ENCODE measurements around the gene RAC3.

The RAC3 gene

DNA sequence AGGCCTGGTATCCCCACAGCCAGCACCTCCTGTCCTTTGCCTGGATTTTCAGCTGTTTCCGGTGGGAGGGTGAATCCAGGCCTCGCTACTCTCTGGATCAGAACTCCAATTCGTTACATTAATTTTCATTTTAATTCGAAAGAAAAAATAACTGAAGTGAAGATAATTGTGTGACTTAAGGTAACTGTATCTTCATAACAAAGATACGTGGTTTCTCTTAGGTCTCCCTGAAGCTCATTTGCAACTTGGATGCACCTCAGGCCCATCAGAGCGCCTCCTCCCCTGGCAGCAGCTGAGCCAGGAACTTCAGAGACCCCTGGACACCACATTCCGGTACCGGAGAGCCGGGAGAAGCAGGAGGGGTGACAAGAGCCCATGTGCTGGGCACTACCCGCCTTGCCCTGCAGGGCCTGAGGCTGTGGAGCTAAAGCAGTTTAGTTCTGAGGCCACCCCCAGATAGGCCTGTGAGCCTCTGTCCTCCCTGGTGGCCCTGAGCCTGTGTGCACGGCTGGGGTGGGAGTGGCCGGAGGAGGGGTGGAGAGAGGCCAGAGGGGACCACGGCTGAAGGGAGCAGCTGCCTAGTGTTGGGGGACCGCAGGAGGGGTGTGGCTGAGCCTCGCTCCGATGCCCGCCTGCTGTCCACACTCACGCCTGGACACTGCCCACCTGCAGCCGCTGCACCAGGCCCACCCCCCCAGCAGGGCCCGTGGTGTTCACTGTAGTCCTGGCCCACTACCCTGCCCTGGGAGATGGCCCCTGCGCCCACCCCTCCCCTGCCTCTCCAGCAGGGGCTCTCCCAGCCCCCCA, 45.5 kb downstream of the RAC3 start:
- H3K4me3 ChIP-seq (ENCODE audit: low read depth in 1 of 2, low read length in 2 of 2): no peak overlapping the region
- no peak overlapping the region for H3K27ac ChIP-seq (ENCODE audit: low read depth, low read length)
- no peak overlapping the region for H3K9ac ChIP-seq (ENCODE audit: low read depth in 1 of 2, low read length in 2 of 2)

DNA sequence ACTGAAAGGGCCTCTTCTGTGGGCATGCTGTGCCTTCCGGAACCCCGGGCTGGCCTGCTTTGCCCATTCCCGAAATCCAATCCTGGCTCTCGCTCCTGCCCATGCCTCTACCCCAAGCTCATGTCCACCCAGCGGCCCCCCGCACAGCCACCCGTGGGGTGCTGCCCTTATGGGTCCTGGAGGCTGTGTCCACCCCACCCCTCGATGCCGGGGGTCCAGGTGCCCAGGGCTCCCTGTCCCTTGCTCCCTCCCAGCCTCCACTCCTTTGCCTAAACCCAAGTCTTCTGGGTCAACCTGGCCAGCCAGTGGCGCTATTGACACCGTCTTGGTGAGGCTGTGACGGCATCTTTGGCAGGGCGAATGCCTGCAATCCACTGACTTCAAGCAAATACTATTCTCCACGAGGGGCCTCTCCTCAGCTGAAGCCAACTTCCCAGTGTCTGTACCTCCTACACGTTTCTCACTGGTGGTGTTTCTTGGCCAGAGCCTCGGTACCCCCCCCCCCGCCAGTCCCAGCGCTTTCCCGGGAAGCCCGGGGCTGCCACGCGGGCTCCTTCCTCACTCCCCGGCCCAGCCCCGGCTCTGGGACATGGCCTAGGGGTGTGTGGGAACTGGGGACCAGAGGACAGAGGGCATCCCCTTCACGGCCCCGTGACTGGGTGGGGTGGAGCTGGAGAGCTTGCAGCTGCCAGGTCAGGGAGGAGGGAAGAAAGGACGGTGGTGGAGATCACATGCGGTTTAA, 46.3 kb downstream of the RAC3 start:
- H3K27me3 ChIP-seq (ENCODE audit: control insufficient read depth in 1 of 2, insufficient read depth in 2 of 2, low read length in 2 of 2): no peaks in the 10 kb centered on the region
- H3K4me3 ChIP-seq (ENCODE audit: low read depth in 1 of 2, low read length in 2 of 2): no peak overlapping the region
- H3K36me3 ChIP-seq (ENCODE audit: control insufficient read depth in 1 of 2, insufficient read depth in 2 of 2, low read length in 2 of 2): peaks cover 19 to 47% of the 10 kb centered on the region in 2 donors
- H3K9ac ChIP-seq (ENCODE audit: low read depth in 1 of 2, low read length in 2 of 2): no peak overlapping the region
- H3K9me3 ChIP-seq (ENCODE audit: control insufficient read depth in 1 of 2, low read length in 2 of 2): no peaks in the 10 kb centered on the region
- H3K27ac ChIP-seq (ENCODE audit: low read depth, low read length): no peak overlapping the region
- no peaks in the 10 kb centered on the region for H3K4me1 ChIP-seq (ENCODE audit: control insufficient read depth in 1 of 2, insufficient read depth in 2 of 2, low read length in 2 of 2)

More for the DNA sequence above, 45.5 kb downstream of the RAC3 start:
- peaks cover 16 to 39% of the 10 kb centered on the region in 2 donors for H3K36me3 ChIP-seq (ENCODE audit: control insufficient read depth in 1 of 2, insufficient read depth in 2 of 2, low read length in 2 of 2)
- H3K27me3 ChIP-seq (ENCODE audit: control insufficient read depth in 1 of 2, insufficient read depth in 2 of 2, low read length in 2 of 2): no peaks in the 10 kb centered on the region
- no peaks in the 10 kb centered on the region for H3K4me1 ChIP-seq (ENCODE audit: control insufficient read depth in 1 of 2, insufficient read depth in 2 of 2, low read length in 2 of 2)
- H3K9me3 ChIP-seq (ENCODE audit: control insufficient read depth in 1 of 2, low read length in 2 of 2): no peaks in the 10 kb centered on the region

DNA sequence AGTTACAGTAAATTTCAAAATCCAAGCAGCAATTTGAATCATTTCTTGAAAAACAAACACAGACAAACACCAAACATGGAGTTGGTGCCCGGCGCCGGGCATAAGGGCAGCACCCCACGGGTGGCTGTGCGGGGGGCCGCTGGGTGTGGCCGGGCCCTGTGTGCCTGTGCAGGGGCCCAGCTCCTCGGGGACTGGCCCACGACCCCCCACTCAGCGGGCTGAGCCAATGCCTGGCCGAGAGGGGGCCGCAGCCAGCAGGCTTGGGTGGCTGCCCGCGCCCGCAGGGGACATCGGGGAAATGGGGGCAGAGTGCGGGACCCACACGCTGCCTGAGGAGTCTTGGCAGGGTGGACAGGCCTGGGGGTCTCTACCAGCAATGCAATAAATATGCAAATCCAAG, 47.0 kb downstream of the RAC3 start:
- Histone ChIP-seq H3K27me3 (ENCODE audit: control insufficient read depth in 1 of 2, insufficient read depth in 2 of 2, low read length in 2 of 2) (no peaks in the 10 kb centered on the region), H3K36me3 (ENCODE audit: control insufficient read depth in 1 of 2, insufficient read depth in 2 of 2, low read length in 2 of 2) (peaks cover 23 to 54% of the 10 kb centered on the region in 2 donors), H3K4me3 (ENCODE audit: low read depth in 1 of 2, low read length in 2 of 2) (no peak overlapping the region), H3K9me3 (ENCODE audit: control insufficient read depth in 1 of 2, low read length in 2 of 2) (no peaks in the 10 kb centered on the region), H3K27ac (ENCODE audit: low read depth, low read length) (no peak overlapping the region), H3K4me1 (ENCODE audit: control insufficient read depth in 1 of 2, insufficient read depth in 2 of 2, low read length in 2 of 2) (no peaks in the 10 kb centered on the region), H3K9ac (ENCODE audit: low read depth in 1 of 2, low read length in 2 of 2) (no peak overlapping the region)

DNA sequence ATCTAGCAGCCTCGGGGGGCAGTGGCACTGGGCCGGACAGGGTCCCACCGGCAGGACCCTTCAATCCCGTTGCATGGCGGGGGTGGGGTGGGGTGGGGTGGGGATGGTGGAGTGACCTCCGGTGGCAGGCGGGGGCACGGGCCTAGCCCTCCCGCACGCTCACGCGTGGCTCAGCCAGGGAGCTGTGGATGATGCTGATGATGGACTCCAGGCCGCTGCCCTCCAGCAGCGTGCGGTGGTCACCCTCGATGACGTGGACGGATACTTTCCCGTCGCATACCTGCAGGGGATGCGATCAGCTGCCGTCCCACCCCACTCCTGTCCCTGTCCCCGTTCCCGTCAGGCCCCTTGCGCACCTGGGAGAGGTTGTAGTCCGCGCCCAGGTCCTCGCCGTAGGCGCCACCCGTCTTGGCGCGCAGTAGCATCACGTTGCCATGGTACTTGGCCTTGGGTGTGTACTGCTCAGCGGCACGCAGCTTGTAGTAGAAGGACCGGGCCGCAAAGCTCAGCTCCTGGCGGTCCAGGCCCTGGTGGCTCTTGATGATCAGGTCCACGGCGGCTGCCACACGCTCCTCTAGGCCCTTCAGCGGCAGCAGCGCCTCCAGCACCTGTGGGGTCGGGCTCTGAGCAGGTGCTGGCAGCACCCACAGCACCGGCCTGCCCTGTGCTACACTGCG, 47.7 kb downstream of the RAC3 start:
- no peak overlapping the region for H3K27ac ChIP-seq (ENCODE audit: low read depth, low read length)
- peaks cover 23 to 61% of the 10 kb centered on the region in 2 donors for H3K36me3 ChIP-seq (ENCODE audit: control insufficient read depth in 1 of 2, insufficient read depth in 2 of 2, low read length in 2 of 2)

DNA sequence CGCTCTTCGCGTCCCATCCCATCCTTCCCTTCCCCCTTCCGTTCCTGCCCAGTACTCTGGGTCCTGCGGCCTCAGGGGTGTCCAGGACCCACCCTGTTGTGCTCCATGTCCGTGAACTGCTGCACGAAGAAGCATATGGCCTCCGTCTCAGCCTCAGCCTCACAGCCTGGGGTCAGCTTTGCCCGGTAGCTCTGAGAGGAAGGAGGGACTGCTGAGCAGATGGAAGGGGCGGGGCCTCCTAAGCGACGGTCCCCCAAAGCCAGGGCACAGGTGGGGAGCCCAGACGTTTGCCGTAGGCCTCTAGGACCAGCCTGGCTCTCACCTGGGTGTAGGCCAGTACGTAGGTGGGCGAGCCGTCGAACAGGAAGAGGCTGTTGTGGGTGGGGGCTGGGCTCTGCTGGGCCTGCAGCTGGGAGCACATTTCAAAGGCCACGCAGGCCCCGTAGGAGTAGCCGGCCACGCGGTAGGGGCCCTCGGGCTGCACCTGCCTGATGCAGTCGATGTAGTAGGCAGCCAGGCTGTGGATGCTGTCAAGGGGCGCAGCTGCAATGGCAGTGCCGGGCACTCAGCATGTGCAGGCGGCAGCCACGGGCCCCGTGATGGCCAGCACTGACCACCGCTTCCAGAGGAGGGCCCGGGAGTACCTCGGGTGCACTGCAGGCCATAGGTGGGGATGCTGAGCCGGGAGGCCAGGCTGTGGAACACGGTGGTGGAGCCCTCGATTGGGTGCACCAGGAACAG, 48.7 kb downstream of the RAC3 start:
- Histone ChIP-seq H3K9me3 (ENCODE audit: control insufficient read depth in 1 of 2, low read length in 2 of 2) (no peaks in the 10 kb centered on the region), H3K4me3 (ENCODE audit: low read depth in 1 of 2, low read length in 2 of 2) (no peak overlapping the region), H3K4me1 (ENCODE audit: control insufficient read depth in 1 of 2, insufficient read depth in 2 of 2, low read length in 2 of 2) (no peaks in the 10 kb centered on the region), H3K9ac (ENCODE audit: low read depth in 1 of 2, low read length in 2 of 2) (no peak overlapping the region), H3K36me3 (ENCODE audit: control insufficient read depth in 1 of 2, insufficient read depth in 2 of 2, low read length in 2 of 2) (peaks cover 23 to 71% of the 10 kb centered on the region in 2 donors), H3K27me3 (ENCODE audit: control insufficient read depth in 1 of 2, insufficient read depth in 2 of 2, low read length in 2 of 2) (no peaks in the 10 kb centered on the region), H3K27ac (ENCODE audit: low read depth, low read length) (no peak overlapping the region)

More for the DNA sequence above, 47.7 kb downstream of the RAC3 start:
- no peaks in the 10 kb centered on the region for H3K4me1 ChIP-seq (ENCODE audit: control insufficient read depth in 1 of 2, insufficient read depth in 2 of 2, low read length in 2 of 2)
- H3K4me3 ChIP-seq (ENCODE audit: low read depth in 1 of 2, low read length in 2 of 2): no peak overlapping the region
- H3K9ac ChIP-seq (ENCODE audit: low read depth in 1 of 2, low read length in 2 of 2): no peak overlapping the region
- H3K9me3 ChIP-seq (ENCODE audit: control insufficient read depth in 1 of 2, low read length in 2 of 2): no peaks in the 10 kb centered on the region
- no peaks in the 10 kb centered on the region for H3K27me3 ChIP-seq (ENCODE audit: control insufficient read depth in 1 of 2, insufficient read depth in 2 of 2, low read length in 2 of 2)

DNA sequence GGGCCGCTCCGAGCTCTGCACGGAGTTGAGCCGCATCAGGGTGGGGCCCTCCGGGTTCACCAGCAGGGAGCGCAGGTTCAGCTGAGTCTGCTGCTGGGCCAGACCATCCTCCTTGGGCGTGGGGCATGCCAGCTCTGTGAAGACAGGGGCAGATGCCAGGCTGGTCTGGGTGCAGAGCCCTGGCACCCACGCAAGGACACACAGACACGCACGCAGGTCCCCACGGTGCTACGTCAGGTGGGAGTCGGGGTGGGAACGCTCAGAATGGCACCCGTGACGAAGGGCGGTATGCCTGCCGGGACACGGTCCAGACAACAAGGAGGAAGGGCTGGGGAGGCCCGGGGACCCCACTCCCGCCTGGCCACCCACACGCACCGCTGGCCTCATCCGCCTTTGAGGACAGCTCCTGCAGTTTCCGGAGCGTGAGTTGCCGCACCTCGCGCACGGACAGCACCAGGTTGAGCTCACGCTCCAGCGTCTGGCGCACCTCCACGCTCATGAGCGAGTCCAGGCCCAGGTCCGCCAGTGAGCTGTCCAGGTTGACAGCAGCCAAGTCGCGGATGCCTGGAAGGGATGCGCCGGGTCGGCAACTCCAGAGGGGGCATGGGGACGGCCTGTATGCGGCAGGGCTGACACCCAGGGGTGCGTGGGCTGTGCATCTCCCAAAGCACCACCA, 49.4 kb downstream of the RAC3 start:
- peaks cover 23 to 77% of the 10 kb centered on the region in 2 donors for H3K36me3 ChIP-seq (ENCODE audit: control insufficient read depth in 1 of 2, insufficient read depth in 2 of 2, low read length in 2 of 2)

DNA sequence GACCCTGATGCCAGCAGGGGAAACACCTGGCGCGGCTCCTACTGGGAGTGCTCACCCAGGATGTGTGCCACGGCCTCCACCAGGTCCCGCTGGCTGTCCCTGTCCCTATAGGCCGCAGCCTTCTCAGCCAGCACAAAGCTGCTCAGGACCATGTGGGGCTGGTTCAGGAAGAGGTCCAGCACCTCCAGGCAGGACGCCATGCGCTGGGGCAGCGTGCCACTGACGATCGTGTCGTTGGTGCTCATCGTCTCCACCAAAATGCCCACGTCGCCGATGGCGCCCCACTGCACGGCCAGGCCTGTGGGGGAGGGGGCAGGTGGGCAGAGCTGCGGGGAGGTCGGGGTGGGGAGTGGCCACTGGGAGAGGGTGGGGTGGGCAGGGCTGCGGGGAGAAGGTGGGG, 50.1 kb downstream of the RAC3 start:
- no peak overlapping the region for H3K9ac ChIP-seq (ENCODE audit: low read depth in 1 of 2, low read length in 2 of 2)
- no peaks in the 10 kb centered on the region for H3K9me3 ChIP-seq (ENCODE audit: control insufficient read depth in 1 of 2, low read length in 2 of 2)
- H3K27me3 ChIP-seq (ENCODE audit: control insufficient read depth in 1 of 2, insufficient read depth in 2 of 2, low read length in 2 of 2): no peaks in the 10 kb centered on the region
- H3K4me1 ChIP-seq (ENCODE audit: control insufficient read depth in 1 of 2, insufficient read depth in 2 of 2, low read length in 2 of 2): no peaks in the 10 kb centered on the region
- H3K36me3 ChIP-seq (ENCODE audit: control insufficient read depth in 1 of 2, insufficient read depth in 2 of 2, low read length in 2 of 2): peaks cover 23 to 83% of the 10 kb centered on the region in 2 donors
- no peak overlapping the region for H3K4me3 ChIP-seq (ENCODE audit: low read depth in 1 of 2, low read length in 2 of 2)
- no peak overlapping the region for H3K27ac ChIP-seq (ENCODE audit: low read depth, low read length)

More for the DNA sequence above, 49.4 kb downstream of the RAC3 start:
- Histone ChIP-seq H3K9me3 (ENCODE audit: control insufficient read depth in 1 of 2, low read length in 2 of 2) (no peaks in the 10 kb centered on the region), H3K27me3 (ENCODE audit: control insufficient read depth in 1 of 2, insufficient read depth in 2 of 2, low read length in 2 of 2) (no peaks in the 10 kb centered on the region), H3K4me3 (ENCODE audit: low read depth in 1 of 2, low read length in 2 of 2) (no peak overlapping the region), H3K9ac (ENCODE audit: low read depth in 1 of 2, low read length in 2 of 2) (no peak overlapping the region), H3K27ac (ENCODE audit: low read depth, low read length) (no peak overlapping the region), H3K4me1 (ENCODE audit: control insufficient read depth in 1 of 2, insufficient read depth in 2 of 2, low read length in 2 of 2) (no peaks in the 10 kb centered on the region)

DNA sequence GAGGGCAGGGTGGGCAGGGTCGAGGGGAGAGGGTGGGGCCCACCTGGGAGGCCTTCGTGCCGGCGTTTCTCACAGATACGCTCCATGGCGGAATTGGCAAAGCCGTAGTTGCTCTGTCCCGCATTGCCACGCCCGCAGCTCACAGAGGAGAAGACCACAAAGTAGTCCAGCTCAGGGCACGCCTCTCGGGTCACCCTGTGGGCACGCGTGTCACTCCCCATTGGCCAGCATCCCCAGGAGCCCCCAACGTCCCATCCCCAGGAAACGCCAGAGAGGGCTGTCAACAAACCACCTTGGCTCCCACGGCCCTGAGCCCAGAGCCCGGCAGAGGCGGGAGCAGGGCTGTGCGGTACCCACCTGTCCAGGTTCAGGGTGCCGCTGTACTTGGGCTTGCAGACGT, 50.5 kb downstream of the RAC3 start:
- no peaks in the 10 kb centered on the region for H3K9me3 ChIP-seq (ENCODE audit: control insufficient read depth in 1 of 2, low read length in 2 of 2)
- H3K4me1 ChIP-seq (ENCODE audit: control insufficient read depth in 1 of 2, insufficient read depth in 2 of 2, low read length in 2 of 2): no peaks in the 10 kb centered on the region
- peaks cover 23 to 87% of the 10 kb centered on the region in 2 donors for H3K36me3 ChIP-seq (ENCODE audit: control insufficient read depth in 1 of 2, insufficient read depth in 2 of 2, low read length in 2 of 2)
- no peak overlapping the region for H3K27ac ChIP-seq (ENCODE audit: low read depth, low read length)
- H3K4me3 ChIP-seq (ENCODE audit: low read depth in 1 of 2, low read length in 2 of 2): no peak overlapping the region
- H3K9ac ChIP-seq (ENCODE audit: low read depth in 1 of 2, low read length in 2 of 2): no peak overlapping the region
- no peaks in the 10 kb centered on the region for H3K27me3 ChIP-seq (ENCODE audit: control insufficient read depth in 1 of 2, insufficient read depth in 2 of 2, low read length in 2 of 2)

DNA sequence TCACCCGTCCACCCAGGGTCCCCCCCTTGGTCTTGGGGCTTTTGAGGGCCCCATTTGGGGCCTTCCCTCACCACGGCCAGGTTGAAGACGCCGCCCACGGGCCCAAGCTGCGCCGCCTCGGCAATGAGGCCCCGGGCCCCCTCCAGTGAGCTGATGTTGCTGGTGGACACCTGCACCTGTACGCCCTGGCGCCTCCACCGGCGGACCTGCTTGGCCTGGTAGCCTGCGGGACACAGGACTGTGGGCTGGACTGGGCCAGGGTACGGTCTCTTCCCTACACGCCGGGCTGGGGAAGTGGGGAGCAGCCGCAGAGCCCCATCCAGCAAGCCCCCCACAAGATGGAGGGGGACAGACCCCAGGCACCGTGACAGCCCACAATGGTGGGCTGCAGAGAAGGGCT, 51.0 kb downstream of the RAC3 start:
- no peaks in the 10 kb centered on the region for H3K27me3 ChIP-seq (ENCODE audit: control insufficient read depth in 1 of 2, insufficient read depth in 2 of 2, low read length in 2 of 2)
- no peak overlapping the region for H3K4me3 ChIP-seq (ENCODE audit: low read depth in 1 of 2, low read length in 2 of 2)
- H3K9me3 ChIP-seq (ENCODE audit: control insufficient read depth in 1 of 2, low read length in 2 of 2): no peaks in the 10 kb centered on the region
- no peak overlapping the region for H3K27ac ChIP-seq (ENCODE audit: low read depth, low read length)
- H3K9ac ChIP-seq (ENCODE audit: low read depth in 1 of 2, low read length in 2 of 2): no peak overlapping the region
- H3K4me1 ChIP-seq (ENCODE audit: control insufficient read depth in 1 of 2, insufficient read depth in 2 of 2, low read length in 2 of 2): no peaks in the 10 kb centered on the region
- peaks cover 23 to 91% of the 10 kb centered on the region in 2 donors for H3K36me3 ChIP-seq (ENCODE audit: control insufficient read depth in 1 of 2, insufficient read depth in 2 of 2, low read length in 2 of 2)
